ENCODE results near the gene RAC3.

DNA sequence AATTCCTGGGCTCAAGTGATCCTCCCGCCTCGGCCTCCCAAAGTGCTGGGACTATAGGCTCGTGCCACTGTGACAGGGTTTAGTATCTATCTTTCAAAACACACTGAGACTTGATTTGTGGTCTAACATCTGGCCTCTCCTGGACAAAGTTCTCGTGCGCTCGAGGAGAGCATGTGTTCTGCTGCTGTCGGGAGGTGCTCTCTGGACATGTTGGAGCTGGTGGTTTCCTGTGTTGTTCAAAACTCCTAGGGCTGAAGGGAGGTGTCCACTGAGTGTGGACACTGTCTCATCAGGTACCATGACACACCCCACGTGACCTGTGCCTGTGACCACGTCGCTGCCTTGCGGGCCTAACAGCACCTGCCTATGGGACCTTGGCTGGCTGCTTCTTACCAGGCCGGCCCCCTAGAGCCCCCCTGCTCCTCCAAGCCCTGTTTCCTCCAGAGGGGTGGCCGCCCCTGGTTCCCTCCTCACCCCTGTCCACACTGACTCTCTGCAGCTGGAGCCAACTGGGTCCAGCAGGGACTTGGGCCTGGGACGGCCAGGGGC lies 14.5 kb downstream of the RAC3 start:
- no peak for TF ChIP-seq POLR2AphosphoS5 (IDR thresholded peaks at IDR 0.05)
- TF ChIP-seq CTCF (IDR thresholded peaks at IDR 0.05) = no peak
- TF ChIP-seq POLR2A (IDR thresholded peaks at IDR 0.05) = no peak
- TF ChIP-seq EP300 (IDR thresholded peaks at IDR 0.05) = no peak
